PC-9 (cell line): Measurements from ENCODE around the gene HDAC7.

Experiments
- CTCF ChIP-seq: fragments of 200-600 bp; sonication (generic); conservative IDR thresholded peaks from 2 replicates; pipeline ENCODE4 v1.6.1; 2017; ENCODE audit warnings: mixed run types, antibody characterized with exemption, mild to moderate bottlenecking, moderate library complexity
- EZH2 ChIP-seq: fragments of 200-600 bp; sonication (generic); IDR thresholded peaks from 2 replicates; pipeline ENCODE4 v1.8.0; 2017; ENCODE audit warnings: antibody characterized with exemption, low read depth

DNA sequence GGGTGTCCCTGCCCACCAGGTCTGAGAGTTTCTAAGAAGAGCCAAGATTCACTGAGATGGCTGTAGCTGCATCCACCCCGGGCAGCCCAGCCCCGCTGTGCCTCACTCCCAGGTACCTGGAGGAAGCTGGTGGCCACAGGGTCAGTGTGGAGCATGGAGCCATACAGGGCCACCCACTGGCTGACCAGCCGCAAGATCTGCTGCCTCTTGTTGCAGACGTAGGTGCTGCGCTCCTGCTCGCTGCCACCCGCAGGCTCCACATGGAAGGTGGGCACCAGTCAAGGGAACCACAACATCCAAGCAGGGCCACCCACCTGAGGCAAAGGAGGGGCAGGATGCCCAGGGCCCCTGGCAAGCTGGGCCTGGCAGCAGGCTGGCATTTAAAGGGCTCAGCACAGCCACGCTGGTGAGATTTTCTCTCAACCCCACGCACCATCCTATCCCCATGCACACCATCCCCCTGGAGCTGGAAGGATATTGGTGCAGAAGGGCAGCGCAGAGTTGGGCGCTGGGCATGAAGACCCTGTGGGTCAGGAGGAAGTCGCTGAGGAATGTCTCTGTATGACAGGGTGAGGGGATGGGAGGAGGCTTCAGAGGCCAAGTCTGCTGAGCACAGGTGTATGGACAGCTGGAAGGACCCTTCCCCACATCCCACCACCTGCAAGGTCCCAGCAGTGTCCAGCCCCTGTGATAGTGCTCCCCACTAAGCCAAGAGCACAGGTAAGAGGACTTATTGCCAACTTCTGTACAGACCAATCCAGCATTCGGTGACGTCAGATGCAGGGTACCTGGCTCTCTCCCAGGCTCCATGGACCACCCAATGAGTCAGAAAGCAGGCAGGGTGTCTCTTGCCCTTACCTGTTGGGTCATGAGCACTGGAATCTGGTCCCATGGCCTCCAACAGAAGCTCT is 71.9 kb downstream of the HDAC7 start:
- no peak for TF ChIP-seq EZH2
- no peak for TF ChIP-seq CTCF
